ENCODE data around the gene ALKBH6.
A peak's percentile ranks its signal among the peaks of the same experiment; 100 is the strongest.

Gene ALKBH6

DNA sequence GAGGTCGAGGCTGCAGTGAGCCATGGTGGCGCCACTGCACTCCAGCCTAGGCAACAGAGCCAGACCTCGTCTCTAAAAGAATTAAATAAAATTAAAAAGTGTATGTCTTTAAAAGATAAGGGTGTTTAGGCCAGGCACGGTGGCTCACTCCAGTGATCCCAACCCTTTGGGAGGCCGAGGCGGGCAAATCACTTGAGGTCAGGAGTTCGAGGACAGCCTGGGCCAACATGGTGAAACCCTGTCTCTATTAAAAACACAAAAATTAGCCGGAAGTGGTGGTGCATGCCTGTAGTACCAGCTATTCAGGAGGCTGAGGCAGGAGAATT, 26.5 kb downstream of the ALKBH6 start:
- Histone ChIP-seq H4K20me1 (ENCODE audit: insufficient read depth, low read length) (no peaks in the 10 kb centered on the region; the same call in 1 of the 2 replicates), H3K9ac (ENCODE audit: low read depth, low read length) (no peak overlapping the region), H3K27me3 (ENCODE audit: insufficient read depth, low read length, poor library complexity) (peaks cover 21% of the 10 kb centered on the region), H3K27ac (ENCODE audit: low read length) (no peak overlapping the region), H3K9me3 (ENCODE audit: insufficient read depth, low read length, severe bottlenecking) (no peaks in the 10 kb centered on the region), H3K4me2 (ENCODE audit: insufficient read depth, low read length) (no peak overlapping the region), H2AFZ (ENCODE audit: low read depth, low read length) (no peak overlapping the region), H3K36me3 (ENCODE audit: insufficient read depth, low read length) (no peaks in the 10 kb centered on the region), H3K4me1 (ENCODE audit: insufficient read depth, low read length) (no peaks in the 10 kb centered on the region), H3K79me2 (ENCODE audit: insufficient read depth, low read length) (no peaks in the 10 kb centered on the region), H3K4me3 (ENCODE audit: low read depth in 1 of 2, low read length in 2 of 2) (no peak overlapping the region)
- no peak for ATAC-seq (ENCODE audit: insufficient read depth, low read depth)
- DNase-seq, result no peak
- TF ChIP-seq, protein P1, sequence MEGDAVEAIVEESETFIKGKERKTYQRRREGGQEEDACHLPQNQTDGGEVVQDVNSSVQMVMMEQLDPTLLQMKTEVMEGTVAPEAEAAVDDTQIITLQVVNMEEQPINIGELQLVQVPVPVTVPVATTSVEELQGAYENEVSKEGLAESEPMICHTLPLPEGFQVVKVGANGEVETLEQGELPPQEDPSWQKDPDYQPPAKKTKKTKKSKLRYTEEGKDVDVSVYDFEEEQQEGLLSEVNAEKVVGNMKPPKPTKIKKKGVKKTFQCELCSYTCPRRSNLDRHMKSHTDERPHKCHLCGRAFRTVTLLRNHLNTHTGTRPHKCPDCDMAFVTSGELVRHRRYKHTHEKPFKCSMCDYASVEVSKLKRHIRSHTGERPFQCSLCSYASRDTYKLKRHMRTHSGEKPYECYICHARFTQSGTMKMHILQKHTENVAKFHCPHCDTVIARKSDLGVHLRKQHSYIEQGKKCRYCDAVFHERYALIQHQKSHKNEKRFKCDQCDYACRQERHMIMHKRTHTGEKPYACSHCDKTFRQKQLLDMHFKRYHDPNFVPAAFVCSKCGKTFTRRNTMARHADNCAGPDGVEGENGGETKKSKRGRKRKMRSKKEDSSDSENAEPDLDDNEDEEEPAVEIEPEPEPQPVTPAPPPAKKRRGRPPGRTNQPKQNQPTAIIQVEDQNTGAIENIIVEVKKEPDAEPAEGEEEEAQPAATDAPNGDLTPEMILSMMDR (IDR thresholded peaks at IDR 0.05; ENCODE audit: borderline replicate concordance, extremely low read depth, low read length, poor library complexity, severe bottlenecking), result no peak
- TF ChIP-seq EZH2 (IDR thresholded peaks at IDR 0.05; ENCODE audit: borderline replicate concordance, low read depth, low read length, severe bottlenecking), result no peak

DNA sequence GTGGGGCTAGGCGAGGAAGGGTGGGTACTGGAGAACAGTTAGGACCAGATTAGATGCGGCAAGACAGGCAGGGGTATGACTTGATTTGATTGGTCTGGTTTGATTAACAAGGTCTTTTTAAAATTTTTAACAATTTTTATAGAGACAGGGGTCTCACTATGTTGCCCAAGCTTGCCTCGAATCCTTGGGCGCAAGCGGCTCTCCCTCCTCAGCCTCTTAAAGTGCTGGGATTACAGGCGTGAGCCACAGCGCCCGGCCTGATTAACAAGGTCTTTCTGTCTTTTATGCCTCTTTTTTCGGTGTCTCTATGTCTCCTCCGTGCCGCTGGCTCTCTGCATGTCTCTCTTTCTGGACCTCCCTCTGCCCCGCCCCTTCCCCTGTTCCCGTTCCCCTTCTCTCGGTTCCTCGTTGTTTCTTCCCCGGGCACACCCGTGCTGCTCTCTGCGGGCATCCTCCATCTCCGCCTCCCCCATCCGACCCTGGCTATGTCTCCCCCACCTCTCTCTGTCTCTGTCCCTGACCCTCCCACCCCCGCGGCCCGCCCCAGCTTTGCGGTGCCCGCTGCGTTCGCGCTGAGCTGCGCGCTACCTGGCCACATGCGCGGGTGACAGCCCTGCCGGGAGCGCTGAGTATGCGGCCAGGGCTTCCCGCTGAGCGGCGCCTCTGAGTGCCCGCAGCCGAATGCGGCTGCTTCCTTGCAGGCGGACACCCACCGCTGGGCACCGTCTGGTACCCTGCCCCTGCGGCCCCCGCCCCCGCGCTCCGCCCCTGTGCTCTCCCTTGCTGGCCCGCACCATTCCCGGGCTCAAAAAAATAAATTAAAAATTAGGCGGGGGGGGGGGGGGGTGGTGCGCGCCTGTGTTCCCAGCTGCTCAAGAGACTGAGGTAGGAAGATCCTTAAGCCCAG, 27.1 kb downstream of the ALKBH6 start:
- H3K79me2 ChIP-seq (ENCODE audit: insufficient read depth, low read length), result no peaks in the 10 kb centered on the region
- DNase-seq (no peak), ATAC-seq (ENCODE audit: insufficient read depth, low read depth) (peak; percentile 45; the same call in 2 of the 3 replicates)
- no peak overlapping the region for H3K4me3 ChIP-seq (ENCODE audit: low read depth in 1 of 2, low read length in 2 of 2)
- no peaks in the 10 kb centered on the region; the same call in 1 of the 2 replicates for H4K20me1 ChIP-seq (ENCODE audit: insufficient read depth, low read length)
- H3K27me3 ChIP-seq (ENCODE audit: insufficient read depth, low read length, poor library complexity), result peaks cover 21% of the 10 kb centered on the region
- no peaks in the 10 kb centered on the region for H3K9me3 ChIP-seq (ENCODE audit: insufficient read depth, low read length, severe bottlenecking)
- H3K36me3 ChIP-seq (ENCODE audit: insufficient read depth, low read length), result no peaks in the 10 kb centered on the region
- no peak overlapping the region for H3K9ac ChIP-seq (ENCODE audit: low read depth, low read length)
- no peaks in the 10 kb centered on the region for H3K4me1 ChIP-seq (ENCODE audit: insufficient read depth, low read length)
- no peak for TF ChIP-seq EZH2 (IDR thresholded peaks at IDR 0.05; ENCODE audit: borderline replicate concordance, low read depth, low read length, severe bottlenecking)
- TF ChIP-seq, protein P1 (IDR thresholded peaks at IDR 0.05; ENCODE audit: borderline replicate concordance, extremely low read depth, low read length, poor library complexity, severe bottlenecking), result no peak
- H2AFZ ChIP-seq (ENCODE audit: low read depth, low read length), result no peak overlapping the region
- peak overlapping the region; percentile 22; the same call in 1 of the 2 replicates for H3K4me2 ChIP-seq (ENCODE audit: insufficient read depth, low read length)
- no peak overlapping the region for H3K27ac ChIP-seq (ENCODE audit: low read length)

DNA sequence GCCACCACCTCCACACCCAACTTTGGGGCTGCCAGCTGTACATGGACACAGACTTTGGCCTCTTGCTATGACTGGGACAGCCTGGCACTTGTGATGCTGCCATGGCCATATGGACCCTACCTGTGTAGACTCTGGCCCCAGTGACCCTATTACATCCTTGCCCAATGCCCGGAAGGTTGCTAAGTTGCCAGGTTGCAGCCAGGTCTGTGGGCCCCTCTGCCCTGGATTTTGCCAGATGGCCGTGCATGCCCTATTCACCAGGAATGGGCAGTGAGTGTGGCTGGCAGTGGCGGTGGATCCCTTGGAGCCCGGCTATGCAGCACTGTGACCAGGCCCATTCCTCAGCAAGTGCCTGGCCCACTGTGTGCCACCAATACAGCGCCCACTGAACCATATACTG, 27.9 kb downstream of the ALKBH6 start:
- no peaks in the 10 kb centered on the region for H3K79me2 ChIP-seq (ENCODE audit: insufficient read depth, low read length)
- no peaks in the 10 kb centered on the region for H3K36me3 ChIP-seq (ENCODE audit: insufficient read depth, low read length)
- no peak overlapping the region for H3K4me2 ChIP-seq (ENCODE audit: insufficient read depth, low read length)
- H3K27me3 ChIP-seq (ENCODE audit: insufficient read depth, low read length, poor library complexity), result peaks cover 21% of the 10 kb centered on the region
- H3K9me3 ChIP-seq (ENCODE audit: insufficient read depth, low read length, severe bottlenecking), result no peaks in the 10 kb centered on the region
- DNase-seq (no peak), ATAC-seq (ENCODE audit: insufficient read depth, low read depth) (no peak)
- H2AFZ ChIP-seq (ENCODE audit: low read depth, low read length), result no peak overlapping the region
- no peak overlapping the region for H3K4me3 ChIP-seq (ENCODE audit: low read depth in 1 of 2, low read length in 2 of 2)
- H3K27ac ChIP-seq (ENCODE audit: low read length), result no peak overlapping the region
- H3K4me1 ChIP-seq (ENCODE audit: insufficient read depth, low read length), result no peaks in the 10 kb centered on the region
- H4K20me1 ChIP-seq (ENCODE audit: insufficient read depth, low read length), result no peaks in the 10 kb centered on the region; the same call in 1 of the 2 replicates
- no peak for TF ChIP-seq EZH2 (IDR thresholded peaks at IDR 0.05; ENCODE audit: borderline replicate concordance, low read depth, low read length, severe bottlenecking)
- TF ChIP-seq, protein P1 (IDR thresholded peaks at IDR 0.05; ENCODE audit: borderline replicate concordance, extremely low read depth, low read length, poor library complexity, severe bottlenecking), result no peak
- H3K9ac ChIP-seq (ENCODE audit: low read depth, low read length), result no peak overlapping the region
